ENCODE results near the gene LARP6.
"Not testable (repeated sequence)": the region's sequence is repeated elsewhere in the genome, so short reads cannot be mapped to it uniquely, and the experiment has no call there.

Gene LARP6

GRCh38 chr15:70829371-70830166, 24.4 kb downstream of the LARP6 start:
- DNase-seq: no peak

GRCh38 chr15:70827721-70828120, 26.2 kb downstream of the LARP6 start:
- no peak for DNase-seq

DNA sequence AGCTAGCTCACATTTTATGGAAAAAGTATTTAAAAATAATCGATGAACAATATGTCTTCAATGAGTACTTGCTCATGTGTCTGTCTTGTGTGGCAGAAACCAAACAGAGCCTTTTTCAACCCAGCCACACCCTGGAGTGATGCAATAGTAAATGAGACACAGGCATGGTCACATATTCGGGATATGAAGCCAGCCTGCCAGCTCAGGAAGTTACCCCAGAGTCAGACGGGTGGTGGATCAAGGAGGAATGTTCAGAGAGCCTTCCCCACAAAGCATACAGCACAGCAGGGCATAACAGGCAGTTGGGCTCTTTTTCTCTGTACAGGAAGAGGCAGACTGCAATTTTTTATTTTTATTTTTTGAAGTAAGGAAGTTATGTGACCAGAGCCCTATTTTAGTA, 27.3 kb downstream of the LARP6 start:
- DNase-seq: no peak

- DNase-seq: no peak
Observed at GRCh38 chr15:70825841-70826240, 28.1 kb downstream of the LARP6 start.

DNA sequence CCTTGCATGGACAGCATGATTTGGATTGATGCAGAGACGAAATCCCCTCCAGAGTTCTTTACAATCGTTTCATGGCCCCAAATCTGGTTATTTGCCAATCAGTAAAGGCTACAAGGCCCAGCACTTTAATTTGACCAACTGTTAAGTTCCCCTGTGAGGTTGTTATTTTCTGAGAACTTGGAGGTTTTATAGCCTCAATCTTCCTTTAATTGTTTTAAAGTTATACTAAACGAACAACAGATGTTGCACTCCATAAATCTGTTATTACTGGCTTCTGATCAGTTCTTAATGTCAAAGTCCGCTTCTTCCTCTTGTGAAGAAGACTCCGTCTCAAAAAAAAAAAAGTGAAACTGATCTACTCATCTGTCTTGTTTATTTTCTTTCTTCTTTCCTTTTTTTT, 30.8 kb downstream of the LARP6 start:
- DNase-seq: no peak

GRCh38 chr15:70820214-70820613, 33.7 kb downstream of the LARP6 start:
- no peak for DNase-seq

DNA sequence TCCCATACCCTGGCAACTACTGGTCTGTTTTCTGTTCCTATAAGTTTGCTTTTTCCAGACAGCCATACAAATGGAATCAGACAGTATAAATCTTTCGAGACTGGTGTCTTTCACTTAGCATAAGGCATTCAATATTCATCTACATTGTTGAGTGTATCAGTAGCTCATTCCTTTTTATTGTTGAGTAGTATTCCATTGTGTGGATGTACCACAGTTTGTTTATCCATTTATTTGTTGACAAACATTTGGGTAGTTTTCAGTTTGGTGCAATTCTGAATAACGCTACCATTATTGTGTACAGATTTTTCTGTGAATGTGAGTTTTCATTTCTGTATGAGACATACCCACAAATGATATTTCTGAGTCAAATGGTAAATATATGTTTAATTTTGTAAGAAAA, 35.4 kb downstream of the LARP6 start:
- DNase-seq: no peak

DNA sequence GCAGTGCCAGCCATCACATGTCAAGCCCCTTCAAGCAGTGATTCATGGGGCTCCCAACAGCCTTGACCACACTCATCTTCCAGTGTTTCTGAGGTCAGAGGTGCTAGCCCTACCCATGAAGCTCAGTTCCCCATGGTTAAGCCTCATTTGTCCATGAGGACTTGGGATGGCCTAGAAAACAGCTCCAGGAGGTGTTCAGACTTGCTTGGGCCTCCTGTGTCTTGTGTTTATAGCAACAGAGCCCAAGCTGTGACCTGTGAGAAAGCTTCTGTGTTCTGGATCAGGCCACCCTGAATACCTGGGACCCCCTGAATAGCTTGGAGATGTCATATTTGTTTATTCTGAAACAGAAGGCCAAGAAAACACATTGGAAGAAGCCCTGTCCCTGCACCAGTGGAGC, 36.7 kb downstream of the LARP6 start:
- no peak for DNase-seq

- DNase-seq: no peak
Observed at GRCh38 chr15:70815604-70816003, 38.4 kb downstream of the LARP6 start.

DNA sequence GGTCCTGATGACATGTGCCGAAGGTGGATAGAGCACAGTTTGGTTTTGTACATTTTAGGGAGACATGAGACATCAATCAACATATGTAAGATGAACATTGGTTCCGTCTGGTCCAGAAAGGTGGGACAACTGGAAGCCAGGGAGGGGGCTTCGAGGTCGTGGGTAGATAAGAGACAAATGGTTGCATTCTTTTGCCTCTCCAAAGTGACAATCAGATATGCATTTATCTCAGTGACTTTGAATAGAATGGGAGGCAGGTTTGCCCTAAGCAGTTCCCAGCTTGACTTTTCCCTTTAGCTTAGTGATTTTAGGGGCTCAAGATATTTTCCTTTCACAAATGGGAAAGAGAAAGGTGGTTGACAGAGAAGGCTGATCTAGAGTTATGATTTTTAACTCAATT, 38.9 kb downstream of the LARP6 start:
- not testable (repeated sequence) for DNase-seq

DNA sequence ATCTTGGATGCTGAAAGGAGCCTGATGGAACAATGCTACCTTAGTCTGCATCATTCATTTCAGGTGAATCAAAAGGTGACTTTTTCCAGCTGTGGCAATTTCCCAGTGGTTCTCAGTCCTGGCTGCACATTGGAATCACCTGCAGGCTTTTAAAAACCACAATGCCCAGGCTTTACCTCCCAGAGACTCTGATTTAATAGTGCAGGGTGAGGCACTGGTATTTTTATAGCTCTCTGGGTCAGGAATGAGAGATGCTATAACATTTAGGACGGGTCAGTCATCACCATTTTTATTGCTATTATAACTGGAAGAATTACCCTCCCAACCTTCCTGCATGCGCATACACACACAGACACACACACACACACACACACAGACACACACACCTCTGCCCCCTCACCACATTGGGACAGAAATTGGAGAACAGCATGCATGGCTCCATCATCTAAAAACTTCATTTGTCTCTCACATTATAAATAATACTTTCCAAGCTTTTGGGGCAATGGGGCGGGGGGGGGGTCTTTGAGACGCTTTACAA, 41.1 kb downstream of the LARP6 start:
- DNase-seq: no peak

- DNase-seq: no peak
Observed at GRCh38 chr15:70810916-70811578, 42.9 kb downstream of the LARP6 start.

DNA sequence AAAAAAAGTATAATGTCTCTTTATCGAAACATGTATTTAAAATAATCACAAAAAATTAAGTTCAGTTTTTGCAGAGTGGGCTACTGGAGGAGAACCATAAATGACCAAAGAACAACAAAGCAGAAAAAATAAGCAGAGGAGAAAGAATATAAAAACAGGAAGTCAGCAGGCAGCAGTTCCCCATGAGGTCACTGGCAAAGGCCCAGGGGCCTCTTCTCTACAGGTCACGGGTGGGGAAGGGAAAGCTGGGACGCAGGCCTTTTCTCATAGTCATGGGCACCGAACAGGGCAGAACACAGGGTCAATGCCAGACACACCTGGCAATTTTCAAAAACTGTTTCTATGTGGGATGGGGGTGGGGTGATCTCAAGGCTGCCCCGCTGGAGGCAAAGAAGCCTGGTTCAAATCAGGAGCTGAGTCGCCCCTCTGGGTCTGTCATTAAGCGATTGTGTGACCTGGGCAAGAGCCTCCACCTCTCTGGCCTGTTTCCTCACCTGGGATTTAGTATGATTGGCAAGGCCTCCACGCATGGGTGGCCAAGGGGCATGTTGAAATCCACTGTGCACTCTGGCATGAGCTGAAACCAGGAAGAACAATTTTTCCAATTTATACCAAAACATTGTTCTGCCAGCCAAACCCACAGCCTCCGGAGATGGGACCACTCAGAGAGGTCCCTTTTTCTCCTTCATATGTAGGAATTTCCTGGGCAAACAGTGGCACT, 46.8 kb downstream of the LARP6 start:
- no peak for DNase-seq

- DNase-seq: not testable (repeated sequence)
Observed at GRCh38 chr15:70804388-70804787, 49.6 kb downstream of the LARP6 start.

DNA sequence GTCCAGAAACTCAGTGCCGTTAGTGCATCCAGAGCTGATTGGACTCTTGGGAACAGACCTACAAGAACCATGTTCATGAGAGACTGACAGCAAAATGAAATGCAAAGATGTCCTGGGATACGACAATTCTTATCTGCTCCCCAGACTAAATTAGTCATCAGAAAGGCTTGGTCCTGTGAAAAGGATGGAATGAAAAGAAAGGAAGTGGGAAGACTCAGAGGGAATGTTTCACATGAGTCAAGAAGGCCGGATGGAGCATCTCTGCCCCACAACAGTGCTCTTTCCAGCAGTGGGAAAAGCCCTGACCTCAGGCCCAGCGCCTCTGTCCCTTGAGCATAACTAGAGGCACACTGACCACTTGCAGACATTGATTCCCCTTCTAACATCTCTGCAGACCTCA, 51.3 kb downstream of the LARP6 start:
- no peak for DNase-seq

DNA sequence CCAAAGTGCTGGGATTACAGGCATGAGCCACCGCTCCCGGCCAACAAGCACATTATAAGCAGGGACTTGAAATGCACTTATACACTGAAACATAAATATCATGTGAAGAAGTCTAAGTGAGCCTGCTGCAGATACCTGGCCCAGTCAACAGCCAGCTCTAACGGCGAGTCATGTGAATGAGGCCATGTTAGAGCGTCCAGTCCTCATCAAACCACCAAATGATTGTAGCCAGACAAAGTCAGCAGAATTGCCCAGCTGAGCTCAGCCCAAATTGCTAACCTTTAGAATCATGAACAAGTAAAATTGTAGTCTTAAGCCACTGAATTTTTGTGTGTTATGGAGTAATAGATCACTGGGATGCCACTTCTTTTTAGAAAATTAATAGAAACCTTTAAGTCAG, 52.8 kb downstream of the LARP6 start:
- DNase-seq: no peak

GRCh38 chr15:70799667-70800450, 54.1 kb downstream of the LARP6 start:
- no peak for DNase-seq

DNA sequence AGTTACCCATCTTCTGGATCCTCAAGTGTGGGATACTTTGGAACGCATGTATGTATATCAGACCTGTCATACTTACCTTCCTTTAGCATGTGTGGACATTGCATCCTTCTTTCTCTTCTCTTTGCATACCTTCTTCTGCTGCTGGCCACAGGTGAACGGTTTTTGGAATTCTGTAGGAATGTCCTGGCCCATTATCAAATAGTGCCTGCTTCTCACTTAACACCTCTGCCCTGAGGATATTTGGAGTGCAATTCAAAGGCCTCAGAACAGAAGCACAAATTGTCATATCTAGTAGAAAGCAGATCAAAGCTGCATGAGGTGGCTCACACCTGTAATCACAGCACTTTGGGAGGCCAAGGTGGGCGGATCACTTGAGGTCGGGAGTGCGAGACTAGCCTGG, 56.5 kb downstream of the LARP6 start:
- no peak for DNase-seq

GRCh38 chr15:70796516-70797310, 57.2 kb downstream of the LARP6 start:
- DNase-seq: no peak

DNA sequence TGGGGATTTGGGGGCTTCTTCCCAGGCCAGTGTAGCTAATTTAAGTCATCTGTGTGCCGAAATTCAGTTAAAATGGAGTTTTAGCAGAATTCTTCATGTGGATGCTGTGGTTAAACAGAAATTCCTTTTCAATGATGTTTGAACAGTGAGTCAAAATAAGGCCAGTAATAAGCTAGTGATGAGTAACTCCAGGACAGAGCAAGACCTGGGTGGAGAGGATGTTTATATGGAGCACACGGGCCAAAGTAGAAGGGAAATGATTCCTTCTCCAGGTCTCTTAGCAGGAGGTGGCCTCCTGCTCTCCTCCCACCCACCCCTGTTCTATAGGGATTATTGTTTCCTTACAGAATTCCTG, 58.7 kb downstream of the LARP6 start:
- DNase-seq: no peak

DNA sequence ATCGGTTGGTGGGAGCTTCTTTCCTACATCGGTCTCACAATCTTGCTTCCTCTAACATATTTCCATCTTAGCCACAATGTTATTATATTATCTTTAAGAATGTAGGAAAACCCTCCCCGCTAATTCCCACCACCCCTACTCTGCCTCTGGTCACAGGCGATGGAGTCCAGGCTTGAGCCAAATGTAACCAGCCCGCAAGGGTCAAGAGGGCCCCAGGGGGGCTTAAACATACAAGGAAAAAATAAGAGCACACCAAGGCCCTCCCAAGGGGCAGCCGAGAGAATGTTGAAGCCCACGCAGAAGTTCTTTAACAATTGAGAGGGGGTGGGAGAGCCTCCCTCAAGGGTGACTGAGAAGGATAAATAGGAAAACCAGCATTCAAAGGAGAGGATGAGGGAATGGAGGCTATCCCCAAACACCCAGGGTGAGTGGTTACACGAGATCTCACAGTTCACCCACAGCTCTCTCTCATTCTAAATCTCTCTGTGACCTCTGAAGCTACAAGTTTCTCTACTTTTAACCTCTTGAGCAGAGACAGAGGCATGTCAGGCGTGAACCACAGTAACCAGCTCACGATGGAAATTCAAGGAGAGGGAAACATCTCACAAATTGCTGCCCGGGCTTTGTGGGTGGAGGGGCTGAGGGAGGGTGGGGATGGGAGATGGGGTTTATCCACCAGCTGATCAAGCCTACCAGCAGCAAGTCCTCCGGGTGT, 59.2 kb downstream of the LARP6 start:
- DNase-seq: no peak

All from CD4-positive, alpha-beta T cell treated with Interleukin-6 for 4 hours (primary cell).